IPS-15b (cell line): ENCODE measurements around the gene ACOXL.

ENCODE experiments used
- H3K27me3 ChIP-seq: one replicate; pipeline ENCODE4 v1.6.1; 2013; ENCODE audit warnings: low read length; ENCODE audit not compliant: control insufficient read depth, insufficient read depth
- H3K36me3 ChIP-seq: one replicate; pipeline ENCODE4 v1.6.1; 2013; ENCODE audit warnings: low read length; ENCODE audit not compliant: control insufficient read depth, insufficient read depth
- H3K4me1 ChIP-seq: one replicate; pipeline ENCODE4 v1.6.1; 2013; ENCODE audit warnings: mild to moderate bottlenecking, low read length; ENCODE audit not compliant: control insufficient read depth, insufficient read depth
- H3K4me3 ChIP-seq: one replicate; pipeline ENCODE4 v1.5.1; 2013; ENCODE audit warnings: low read depth, low read length
- H3K9ac ChIP-seq: one replicate; pipeline ENCODE4 v1.6.1; 2013; ENCODE audit warnings: low read depth, mild to moderate bottlenecking, low read length
- H3K9me3 ChIP-seq: one replicate; pipeline ENCODE4 v1.6.1; 2013; ENCODE audit warnings: mild to moderate bottlenecking, low read length; ENCODE audit not compliant: control insufficient read depth, insufficient read depth

Gene ACOXL

GRCh38 chr2:110877031-110877827 is 144.9 kb downstream of the ACOXL start:
- Histone ChIP-seq H3K36me3 (no peaks in the 10 kb centered on the region), H3K4me3 (no peak overlapping the region), H3K4me1 (peaks cover 4% of the 10 kb centered on the region), H3K9ac (no peak overlapping the region), H3K9me3 (no peaks in the 10 kb centered on the region), H3K27me3 (no peaks in the 10 kb centered on the region)

- Histone ChIP-seq H3K27me3 (no peaks in the 10 kb centered on the region), H3K36me3 (no peaks in the 10 kb centered on the region), H3K9ac (no peak overlapping the region), H3K4me3 (no peak overlapping the region), H3K9me3 (no peaks in the 10 kb centered on the region), H3K4me1 (peaks cover 4% of the 10 kb centered on the region)
These were observed 145.8 kb downstream of the ACOXL start for GRCh38 chr2:110878150-110878549.

- Histone ChIP-seq H3K4me1 (no peaks in the 10 kb centered on the region), H3K9me3 (no peaks in the 10 kb centered on the region), H3K27me3 (no peaks in the 10 kb centered on the region), H3K9ac (no peak overlapping the region), H3K4me3 (no peak overlapping the region), H3K36me3 (no peaks in the 10 kb centered on the region)
These were observed 149.5 kb downstream of the ACOXL start for GRCh38 chr2:110881908-110882307.

GRCh38 chr2:110883406-110883805 is 151.0 kb downstream of the ACOXL start:
- H3K27me3 ChIP-seq = no peaks in the 10 kb centered on the region
- H3K9ac ChIP-seq = no peak overlapping the region
- no peaks in the 10 kb centered on the region for H3K9me3 ChIP-seq
- H3K4me3 ChIP-seq = no peak overlapping the region
- no peaks in the 10 kb centered on the region for H3K36me3 ChIP-seq
- H3K4me1 ChIP-seq = no peaks in the 10 kb centered on the region

GRCh38 chr2:110885256-110885655 is 152.9 kb downstream of the ACOXL start:
- Histone ChIP-seq H3K4me3 (no peak overlapping the region), H3K9ac (no peak overlapping the region), H3K4me1 (no peaks in the 10 kb centered on the region), H3K36me3 (no peaks in the 10 kb centered on the region), H3K27me3 (no peaks in the 10 kb centered on the region), H3K9me3 (no peaks in the 10 kb centered on the region)

GRCh38 chr2:110886826-110887573 is 154.6 kb downstream of the ACOXL start:
- Histone ChIP-seq H3K9me3 (no peaks in the 10 kb centered on the region), H3K4me3 (no peak overlapping the region), H3K4me1 (no peaks in the 10 kb centered on the region), H3K27me3 (no peaks in the 10 kb centered on the region), H3K36me3 (no peaks in the 10 kb centered on the region), H3K9ac (no peak overlapping the region)

GRCh38 chr2:110888411-110888810 is 156.0 kb downstream of the ACOXL start:
- H3K4me1 ChIP-seq = no peaks in the 10 kb centered on the region
- no peaks in the 10 kb centered on the region for H3K27me3 ChIP-seq
- no peaks in the 10 kb centered on the region for H3K9me3 ChIP-seq
- no peak overlapping the region for H3K4me3 ChIP-seq
- H3K36me3 ChIP-seq = no peaks in the 10 kb centered on the region
- H3K9ac ChIP-seq = no peak overlapping the region

GRCh38 chr2:110891626-110892025 is 159.3 kb downstream of the ACOXL start:
- Histone ChIP-seq H3K4me1 (no peaks in the 10 kb centered on the region), H3K27me3 (no peaks in the 10 kb centered on the region), H3K9ac (no peak overlapping the region), H3K9me3 (no peaks in the 10 kb centered on the region), H3K4me3 (no peak overlapping the region), H3K36me3 (no peaks in the 10 kb centered on the region)

- no peak overlapping the region for H3K9ac ChIP-seq
- H3K36me3 ChIP-seq = no peaks in the 10 kb centered on the region
- H3K4me1 ChIP-seq = no peaks in the 10 kb centered on the region
- no peak overlapping the region for H3K4me3 ChIP-seq
- no peaks in the 10 kb centered on the region for H3K9me3 ChIP-seq
- H3K27me3 ChIP-seq = no peaks in the 10 kb centered on the region
These were observed 163.9 kb downstream of the ACOXL start for GRCh38 chr2:110896226-110896625.

- Histone ChIP-seq H3K4me1 (no peaks in the 10 kb centered on the region), H3K36me3 (peaks cover 4% of the 10 kb centered on the region), H3K9me3 (no peaks in the 10 kb centered on the region), H3K27me3 (no peaks in the 10 kb centered on the region), H3K4me3 (no peak overlapping the region), H3K9ac (no peak overlapping the region)
These were observed 165.6 kb downstream of the ACOXL start for GRCh38 chr2:110897966-110898365.

- Histone ChIP-seq H3K27me3 (no peaks in the 10 kb centered on the region), H3K36me3 (peaks cover 4% of the 10 kb centered on the region), H3K4me3 (no peak overlapping the region), H3K4me1 (peaks cover 7% of the 10 kb centered on the region), H3K9ac (no peak overlapping the region), H3K9me3 (no peaks in the 10 kb centered on the region)
These were observed 167.8 kb downstream of the ACOXL start for GRCh38 chr2:110900191-110900590.

GRCh38 chr2:110903548-110903947 is 171.2 kb downstream of the ACOXL start:
- no peak overlapping the region for H3K4me3 ChIP-seq
- H3K4me1 ChIP-seq = peaks cover 7% of the 10 kb centered on the region
- H3K9me3 ChIP-seq = no peaks in the 10 kb centered on the region
- no peaks in the 10 kb centered on the region for H3K27me3 ChIP-seq
- peaks cover 4% of the 10 kb centered on the region for H3K36me3 ChIP-seq
- no peak overlapping the region for H3K9ac ChIP-seq
